GM19455 (cell line): Measurements from ENCODE around the gene COL18A1.
"Not testable (repeated sequence)": the region's sequence is repeated elsewhere in the genome, so short reads cannot be mapped to it uniquely, and the experiment has no call there.

ENCODE experiments used
- ATAC-seq: cut with Tn5 transposase; IDR thresholded peaks from one replicate; pipeline ENCODE4 v1.9.1; 2021; ENCODE audit not compliant: unreplicated experiment

COL18A1 gene

GRCh38 chr21:45423968-45424853 lies 19.2 kb downstream of the COL18A1 start:
- ATAC-seq, result no peak

DNA sequence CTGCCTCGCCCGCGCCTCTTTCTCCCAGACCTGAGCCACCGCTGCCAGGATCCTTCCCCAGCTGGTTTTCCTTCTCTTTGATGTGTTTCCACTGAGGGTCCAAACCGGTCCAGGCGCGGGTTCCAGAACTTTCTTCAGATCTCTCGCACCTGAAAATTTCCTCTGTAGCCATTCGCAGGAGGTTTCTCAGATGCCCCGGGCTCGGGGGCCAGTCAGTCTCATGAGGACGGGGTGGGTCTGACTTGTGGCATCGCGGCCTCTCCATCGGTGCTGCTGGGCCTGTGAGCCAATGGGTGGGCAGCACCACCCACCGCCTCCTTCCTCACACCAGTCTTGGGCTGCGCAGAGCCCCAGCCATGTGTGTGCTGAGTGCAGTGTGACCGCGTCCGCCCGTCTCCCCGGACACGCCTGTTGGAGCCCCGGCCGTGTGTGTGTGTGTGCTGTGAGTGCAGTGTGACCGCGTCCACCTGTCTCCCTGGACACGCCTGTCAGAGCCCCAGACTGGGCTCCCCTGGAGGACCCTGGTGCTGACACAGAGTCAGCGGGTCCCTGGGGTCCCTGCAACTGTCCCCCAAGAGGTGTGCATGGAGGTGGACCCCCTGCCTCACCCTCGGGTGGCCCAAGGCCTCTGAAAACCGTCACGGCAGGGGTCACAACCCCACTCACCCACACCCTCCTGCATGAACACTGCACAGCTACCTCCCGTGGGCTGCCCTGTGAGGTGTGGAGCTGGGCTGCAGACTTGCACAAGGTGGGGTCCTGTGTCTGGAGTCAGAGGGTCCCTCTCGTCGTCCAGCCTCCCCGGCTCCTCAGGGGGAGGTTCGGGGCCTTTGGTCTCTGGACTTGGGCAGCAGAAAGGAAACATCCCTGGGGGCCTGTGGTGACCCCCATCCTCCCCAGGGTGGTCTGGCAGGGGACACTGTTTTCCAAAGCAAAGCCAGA lies 20.2 kb downstream of the COL18A1 start:
- no peak for ATAC-seq

- ATAC-seq, result no peak
Observed at GRCh38 chr21:45427331-45428271, 22.6 kb downstream of the COL18A1 start.

- ATAC-seq, result no peak
Observed at GRCh38 chr21:45428534-45428933, 23.6 kb downstream of the COL18A1 start.

DNA sequence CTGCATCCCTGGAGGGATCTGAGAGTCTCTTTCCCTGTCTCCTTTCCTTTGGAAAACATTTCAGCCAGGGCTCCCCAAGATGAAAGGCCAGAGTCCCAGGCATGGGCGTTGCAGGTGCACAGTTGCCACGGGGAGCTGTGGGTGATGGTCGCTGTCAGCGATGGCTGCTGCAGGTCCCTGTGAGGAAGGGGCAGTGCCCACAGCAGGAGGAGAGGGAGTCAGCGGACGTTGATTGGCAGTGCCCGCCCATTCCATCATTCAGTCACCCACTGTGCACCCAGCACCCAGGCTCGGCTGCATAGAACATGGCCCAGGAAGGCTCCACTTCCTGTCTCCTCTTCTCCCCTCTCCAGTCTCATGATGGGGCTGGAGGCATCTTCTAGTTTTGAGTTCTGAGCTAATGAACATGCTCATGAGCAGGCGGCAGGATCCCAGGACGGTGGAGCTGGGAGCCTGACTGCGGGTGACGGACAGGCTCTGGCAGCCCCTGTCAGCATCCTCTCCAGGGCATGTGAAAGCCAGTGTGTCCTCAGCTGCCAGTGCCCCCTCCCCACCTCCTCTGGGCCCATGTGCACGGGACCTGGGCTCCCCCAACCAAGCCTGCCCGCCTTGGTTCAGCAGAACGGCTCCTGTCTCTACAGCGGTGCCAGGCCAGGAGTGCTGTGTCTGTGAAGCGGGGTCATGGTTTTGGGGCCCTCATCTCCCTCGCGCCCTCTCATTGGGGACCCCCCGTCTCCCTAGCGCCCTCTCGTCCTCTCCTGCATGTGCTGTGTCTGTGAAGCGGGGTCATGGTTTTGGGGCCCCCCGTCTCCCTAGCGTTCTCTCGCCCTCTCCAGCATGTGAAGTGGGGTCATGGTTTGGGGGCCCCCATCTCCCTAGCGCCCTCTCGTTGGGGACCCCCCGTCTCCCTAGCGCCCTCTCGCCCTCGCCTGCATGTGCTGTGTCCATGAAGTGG lies 24.5 kb downstream of the COL18A1 start:
- ATAC-seq, result no peak

- ATAC-seq, result no peak
Observed at GRCh38 chr21:45430521-45431501, 25.8 kb downstream of the COL18A1 start.

DNA sequence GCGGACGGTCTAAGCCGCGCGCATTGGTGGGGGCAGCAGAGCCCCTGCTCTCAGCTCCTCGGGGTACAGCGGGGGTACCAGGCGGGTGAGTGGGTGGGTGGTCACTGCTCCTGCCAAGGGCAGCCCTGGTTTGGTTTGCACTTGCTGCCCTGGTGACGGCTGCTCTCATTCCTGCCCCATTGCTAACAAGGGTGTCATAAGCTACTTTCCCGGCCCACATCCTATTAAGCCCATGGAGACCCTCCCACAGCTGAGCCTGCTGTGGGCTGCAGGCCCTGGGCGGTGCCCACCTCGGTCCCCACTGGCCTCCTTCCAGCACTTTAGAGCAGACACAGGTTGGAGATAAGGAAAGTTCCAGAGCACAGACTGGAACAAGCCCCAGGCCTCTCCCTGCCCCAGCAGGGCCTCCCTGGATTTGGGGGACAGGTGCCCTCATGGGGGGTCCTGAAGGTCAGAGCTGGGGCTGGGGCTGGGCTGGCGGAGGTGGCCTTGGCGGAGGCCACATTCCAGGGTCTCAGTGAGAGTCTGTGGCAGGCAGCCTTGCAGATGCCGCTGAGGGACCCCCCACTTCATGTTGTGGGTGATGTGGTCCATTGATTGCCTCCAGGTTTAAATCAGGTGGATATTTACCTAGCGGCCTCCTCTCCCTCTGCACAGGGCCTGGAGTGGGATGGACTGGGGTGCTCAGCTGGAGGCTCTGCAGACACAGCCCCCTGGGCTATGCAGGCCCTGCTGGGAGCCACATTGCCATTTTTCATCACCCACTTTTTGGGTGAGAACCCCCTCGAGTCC lies 27.0 kb downstream of the COL18A1 start:
- ATAC-seq, result no peak

DNA sequence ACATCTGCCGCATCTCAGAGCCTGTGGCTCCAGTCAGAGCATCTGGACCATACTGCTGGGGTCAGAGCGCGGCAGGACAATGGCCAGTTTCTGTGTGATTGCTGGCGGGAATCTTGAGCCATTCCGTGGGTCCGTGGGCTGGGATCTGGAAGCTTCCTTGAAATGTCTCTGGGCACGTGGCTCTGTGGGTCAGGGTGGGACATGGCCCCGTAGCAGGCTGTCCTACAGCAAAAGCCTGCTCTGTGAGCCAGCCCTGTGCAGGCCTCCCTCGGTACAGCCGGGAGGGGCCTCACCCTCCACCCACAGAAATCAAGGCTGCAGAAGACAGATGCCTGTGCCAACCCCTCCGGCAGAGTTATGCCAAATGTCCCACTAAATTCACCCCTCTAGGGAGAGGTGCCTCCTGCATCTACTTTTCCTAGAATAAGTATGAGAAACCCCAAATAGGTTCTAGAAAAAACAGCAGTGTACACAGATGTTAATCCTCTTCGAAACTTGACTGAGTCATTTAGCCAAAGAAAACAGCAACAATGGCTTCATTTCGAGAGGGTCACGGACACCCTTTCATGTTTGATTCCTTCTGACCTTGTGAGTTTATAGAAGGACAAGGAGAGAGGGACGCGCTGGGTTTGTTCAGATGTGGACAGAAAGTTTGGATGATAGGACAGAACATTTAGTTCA lies 27.8 kb downstream of the COL18A1 start:
- ATAC-seq, result no peak

GRCh38 chr21:45433301-45433700 lies 28.3 kb downstream of the COL18A1 start:
- no peak for ATAC-seq

DNA sequence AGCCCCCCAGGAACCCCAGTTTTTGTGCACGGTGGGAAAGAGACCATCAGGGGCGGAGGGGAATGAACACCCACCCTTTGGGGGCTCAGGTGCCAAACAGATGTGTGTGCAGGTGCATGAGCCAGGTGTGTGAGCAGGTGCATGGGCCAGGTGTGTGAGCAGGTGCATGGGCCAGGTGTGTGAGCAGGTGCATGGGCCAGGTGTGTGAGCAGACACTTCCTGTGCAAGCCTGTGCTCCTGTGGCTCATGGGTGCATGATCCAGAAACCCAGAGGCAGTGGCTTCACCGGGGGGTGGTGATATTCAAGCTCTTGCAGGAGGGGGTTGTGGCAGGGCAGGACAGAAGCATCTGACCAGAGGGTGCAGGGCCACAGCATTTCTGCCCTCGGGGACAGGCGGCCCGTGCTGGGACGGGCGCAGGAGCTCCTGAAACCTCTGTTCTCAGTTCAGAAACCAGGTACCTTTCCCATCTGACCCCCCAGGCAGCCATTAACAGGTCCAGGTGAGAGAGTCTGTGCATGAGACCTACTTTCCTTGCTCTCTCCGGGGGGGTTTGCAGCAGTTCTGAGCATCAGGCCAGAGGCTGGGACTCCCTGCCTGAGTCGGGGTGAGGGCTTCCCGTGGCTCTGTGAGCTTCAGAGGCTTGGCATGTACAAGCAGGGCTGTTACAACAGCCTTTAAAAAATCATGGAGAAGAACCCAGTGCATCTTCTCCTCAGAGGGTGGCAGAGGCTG lies 29.1 kb downstream of the COL18A1 start:
- no peak for ATAC-seq

- ATAC-seq, result no peak
Observed at GRCh38 chr21:45434645-45435217, 29.8 kb downstream of the COL18A1 start.

- ATAC-seq, result no peak
Observed at GRCh38 chr21:45435405-45435981, 30.5 kb downstream of the COL18A1 start.

DNA sequence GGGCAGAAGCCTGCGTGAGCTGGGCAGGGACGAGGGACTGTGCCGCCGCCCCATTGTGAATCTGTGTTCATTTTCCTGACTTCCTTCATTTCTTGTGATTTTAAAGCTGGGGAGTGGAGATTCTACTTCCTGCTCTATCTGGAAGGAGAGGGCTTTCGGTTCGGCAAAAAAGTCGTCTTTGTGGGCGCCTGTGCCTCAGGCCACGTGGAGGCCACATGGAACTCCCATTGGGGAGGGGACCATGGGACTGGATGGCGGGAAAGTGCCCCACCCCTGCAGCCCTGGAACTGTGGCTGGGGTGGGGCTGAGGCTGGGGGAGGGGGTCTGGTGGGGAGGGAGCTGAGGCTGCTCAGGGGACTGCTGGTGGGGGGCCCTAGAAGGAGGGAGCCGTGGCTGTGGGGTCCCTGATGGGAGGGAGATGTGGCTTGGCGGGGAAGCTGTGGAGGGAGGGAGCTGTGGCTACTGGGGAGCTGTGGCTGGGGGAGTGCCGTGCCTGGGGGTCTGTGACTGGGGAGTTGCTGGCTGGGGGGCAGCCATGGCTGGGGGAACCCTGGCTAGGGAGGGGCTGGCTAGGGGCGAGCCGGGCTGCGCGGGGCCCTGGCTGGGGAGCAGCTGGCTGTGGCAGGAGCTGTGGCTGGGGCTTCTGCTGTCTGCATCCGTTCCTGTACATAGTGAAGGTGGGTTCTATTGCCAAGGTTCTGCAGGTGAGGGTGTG lies 31.5 kb downstream of the COL18A1 start:
- ATAC-seq, result no peak

GRCh38 chr21:45437844-45438243 lies 32.9 kb downstream of the COL18A1 start:
- ATAC-seq, result not testable (repeated sequence)
